Erythroblast (primary cell): ENCODE data around the gene HORMAD2.

ENCODE experiments used
- GATA1 ChIP-seq: IDR thresholded peaks from 2 replicates; pipeline ENCODE4 v1.6.1; 2011; ENCODE audit warnings: low read depth, mild to moderate bottlenecking, control low read depth, low read length, moderate library complexity
- POLR2A ChIP-seq: IDR thresholded peaks from 2 replicates; pipeline ENCODE4 v1.6.1; 2011; ENCODE audit warnings: mild to moderate bottlenecking, low read length

GRCh38 chr22:30132290-30132996 lies 52.2 kb downstream of the HORMAD2 start:
- TF ChIP-seq POLR2A, result no peak
- TF ChIP-seq GATA1, result no peak
